GM19035 (cell line): ENCODE data around the gene PPP1R16B.

Experiments
- ATAC-seq: cut with Tn5 transposase; IDR thresholded peaks from one replicate; pipeline ENCODE4 v1.9.1; 2021; ENCODE audit not compliant: unreplicated experiment

Gene PPP1R16B

GRCh38 chr20:38825901-38826625 is 20.6 kb downstream of the PPP1R16B start:
- ATAC-seq = no peak

DNA sequence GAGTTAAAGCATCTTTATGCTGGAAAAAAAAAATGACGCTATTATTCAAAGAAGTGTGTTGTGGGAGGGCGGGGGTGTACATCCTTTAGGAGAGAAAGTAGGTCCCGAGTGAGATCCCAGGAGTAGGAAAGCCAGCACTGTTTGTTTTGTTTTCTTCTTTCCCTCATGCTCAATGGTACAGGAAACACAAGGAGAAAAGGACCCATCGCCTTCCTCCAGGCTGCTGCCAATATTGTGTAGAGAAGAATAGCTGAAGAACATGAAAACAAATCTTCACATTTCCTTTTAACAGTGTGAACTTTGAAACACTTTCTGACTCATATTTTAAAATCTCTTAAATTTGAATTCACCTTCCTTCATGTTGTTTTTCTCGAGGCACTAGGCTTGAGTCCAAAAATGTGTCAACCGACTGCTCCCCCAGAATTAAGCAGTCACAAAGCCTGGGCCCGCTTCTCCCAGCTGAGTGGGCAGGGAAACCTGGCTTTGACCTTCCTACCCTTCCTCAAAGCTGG is 22.3 kb downstream of the PPP1R16B start:
- no peak for ATAC-seq

- ATAC-seq = no peak
Measured at GRCh38 chr20:38828514-38829295, 23.2 kb downstream of the PPP1R16B start.

- no peak for ATAC-seq
Measured at GRCh38 chr20:38829296-38829875, 23.9 kb downstream of the PPP1R16B start.

GRCh38 chr20:38830356-38830755 is 24.9 kb downstream of the PPP1R16B start:
- no peak for ATAC-seq

GRCh38 chr20:38831049-38831691 is 25.7 kb downstream of the PPP1R16B start:
- no peak for ATAC-seq

- ATAC-seq = no peak
Measured at GRCh38 chr20:38831995-38832620, 26.6 kb downstream of the PPP1R16B start.

GRCh38 chr20:38833154-38833856 is 27.8 kb downstream of the PPP1R16B start:
- no peak for ATAC-seq

GRCh38 chr20:38833857-38834164 is 28.3 kb downstream of the PPP1R16B start:
- no peak for ATAC-seq

- ATAC-seq = no peak
Measured at GRCh38 chr20:38834868-38835267, 29.4 kb downstream of the PPP1R16B start.

GRCh38 chr20:38835792-38836191 is 30.3 kb downstream of the PPP1R16B start:
- ATAC-seq = no peak

GRCh38 chr20:38836991-38837390 is 31.5 kb downstream of the PPP1R16B start:
- ATAC-seq = no peak

DNA sequence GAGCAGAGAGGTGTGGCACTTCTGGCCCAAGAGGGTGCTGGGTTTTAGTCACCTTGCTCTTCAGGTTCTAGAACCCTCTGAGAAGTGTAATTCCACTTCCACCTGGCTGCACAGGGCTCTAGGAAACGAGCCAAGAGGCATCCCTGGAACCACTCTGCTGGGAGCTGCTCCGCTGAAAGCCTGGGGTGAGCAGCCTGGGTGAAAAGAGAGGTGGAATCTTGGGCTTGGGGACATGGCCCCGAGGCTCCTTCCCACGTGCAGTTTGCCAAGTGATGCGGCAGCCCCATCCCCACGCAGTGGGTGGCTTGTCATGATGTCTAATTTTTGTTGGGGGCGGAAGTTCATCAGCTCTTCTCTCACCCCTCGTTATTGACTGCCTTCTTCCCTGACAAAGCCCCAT is 32.8 kb downstream of the PPP1R16B start:
- ATAC-seq = no peak

- ATAC-seq = no peak
Measured at GRCh38 chr20:38839563-38839962, 34.1 kb downstream of the PPP1R16B start.

- no peak for ATAC-seq
Measured at GRCh38 chr20:38840053-38840893, 34.8 kb downstream of the PPP1R16B start.

- no peak for ATAC-seq
Measured at GRCh38 chr20:38840894-38841470, 35.5 kb downstream of the PPP1R16B start.

GRCh38 chr20:38841570-38841969 is 36.1 kb downstream of the PPP1R16B start:
- ATAC-seq = no peak

DNA sequence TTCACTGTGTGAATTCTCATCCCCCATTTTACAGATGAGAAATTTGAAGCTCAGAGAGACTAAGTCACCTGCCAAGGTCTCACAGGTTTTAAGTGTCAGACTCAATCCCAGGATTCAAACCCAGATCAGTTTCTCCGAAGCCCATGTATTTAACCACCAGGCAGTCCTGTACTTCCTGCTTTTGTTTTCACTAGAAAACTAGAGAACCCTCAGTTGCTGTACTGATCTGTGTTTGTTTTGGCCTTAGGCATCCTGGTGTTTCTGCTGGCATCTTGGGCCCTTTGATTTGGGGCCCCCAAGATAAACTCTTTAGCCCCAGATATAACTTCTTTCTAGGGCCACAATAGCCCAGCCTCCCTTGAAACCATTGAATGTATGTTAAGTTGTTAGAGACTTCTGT is 36.5 kb downstream of the PPP1R16B start:
- peak; percentile 33 for ATAC-seq

- peak; percentile 88 for ATAC-seq
Measured at GRCh38 chr20:38842558-38842981, 37.1 kb downstream of the PPP1R16B start.
